ENCODE measurements around the gene ITSN2. TPM values are rescaled to one million over a fixed set of nuclear protein-coding genes. Genes with fewer than 3 reads are reported as not detected.

Gene ITSN2
- total RNA-seq, 1 experiment from 2014 or later, result 21.9 TPM

DNA sequence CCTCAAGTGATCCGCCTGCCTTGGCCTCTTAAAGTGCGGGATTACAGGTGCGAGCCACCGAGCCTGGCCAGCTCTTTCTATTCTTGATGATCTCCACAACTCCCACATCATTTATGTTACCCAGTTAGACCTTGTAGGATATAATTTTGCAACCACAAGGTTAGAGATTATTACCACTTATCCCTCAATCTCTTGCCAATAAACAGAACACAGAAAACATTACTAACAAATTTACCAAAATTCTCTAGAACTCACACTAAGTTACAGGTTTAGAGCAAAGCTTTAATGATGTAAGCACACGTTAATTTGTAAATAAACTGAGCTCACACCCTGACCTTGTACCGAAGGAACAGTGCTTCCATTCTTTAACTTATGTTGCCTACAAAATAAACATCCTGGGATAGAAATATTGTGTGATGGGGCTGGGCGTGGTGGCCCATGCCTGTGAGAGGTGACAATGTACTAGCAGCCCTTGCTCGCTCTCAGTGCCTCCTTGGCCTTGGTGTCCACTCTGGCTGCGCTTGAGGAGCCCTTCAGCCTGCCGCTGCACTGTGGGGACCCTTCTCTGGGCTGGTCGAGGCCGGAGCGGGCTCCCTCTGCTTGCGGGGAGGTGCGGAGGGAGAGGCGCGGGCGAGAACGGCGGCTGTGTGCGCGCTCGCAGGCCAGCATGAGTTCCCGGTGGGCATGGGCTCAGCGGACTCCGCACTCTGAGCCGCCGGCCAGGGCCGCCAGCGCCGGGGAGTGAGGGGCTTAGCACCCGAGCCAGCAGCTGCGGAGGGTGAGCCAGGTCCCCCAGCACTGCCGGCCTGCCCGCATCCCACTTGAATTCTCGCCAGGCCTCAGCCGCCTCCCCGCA, 42.1 kb upstream of the ITSN2 start:
- POLR2A ChIA-PET (ENCODE audit: unreplicated experiment), result interaction anchor here (0.6 kb wide), 1 partner anchor 391 kb away, joined by 3 read pairs; the partner anchor contains the start of gene CENPO
- DNase-seq (no peak), ATAC-seq (peak; percentile 46)
- Histone ChIP-seq H3K4me2 (ENCODE audit: low read length) (peak overlapping the region; percentile 70), H4K20me1 (ENCODE audit: low read length) (no peaks in the 10 kb centered on the region), H3K9me3 (ENCODE audit: low read length) (no peaks in the 10 kb centered on the region), H3K27me3 (ENCODE audit: low read length) (no peaks in the 10 kb centered on the region), H3K9me2 (replicated peaks; ENCODE audit: low read length) (no peaks in the 10 kb centered on the region), H3F3A (ENCODE audit: low read length, unreplicated experiment) (peaks cover 4% of the 10 kb centered on the region), H3K4me3 (ENCODE audit: low read length) (peak overlapping the region; percentile 40; the same call in 1 of the 2 replicates), H3K36me3 (ENCODE audit: low read depth, low read length) (no peaks in the 10 kb centered on the region), H3K79me2 (ENCODE audit: low read length) (no peaks in the 10 kb centered on the region), H3K9ac (ENCODE audit: low read length) (no peak overlapping the region), H2AFZ (ENCODE audit: low read length) (peak overlapping the region; percentile 61), H3K27ac (ENCODE audit: low read length) (no peak overlapping the region), H3K4me1 (ENCODE audit: insufficient read depth, low read length) (peaks cover 5% of the 10 kb centered on the region)
- CTCF ChIA-PET, result no interaction called here
- no TSS peak for BruUV-seq (replicated peaks)
- intact Hi-C loops (cut with micrococcal nuclease), result no loop called here
- TF ChIP-seq EZH2phosphoT487 (IDR thresholded peaks at IDR 0.05; ENCODE audit: borderline replicate concordance, low read length) (no peak), EZH2 (IDR thresholded peaks at IDR 0.05; ENCODE audit: low read length, unreplicated experiment) (no peak)
- TF ChIP-seq, protein P1, sequence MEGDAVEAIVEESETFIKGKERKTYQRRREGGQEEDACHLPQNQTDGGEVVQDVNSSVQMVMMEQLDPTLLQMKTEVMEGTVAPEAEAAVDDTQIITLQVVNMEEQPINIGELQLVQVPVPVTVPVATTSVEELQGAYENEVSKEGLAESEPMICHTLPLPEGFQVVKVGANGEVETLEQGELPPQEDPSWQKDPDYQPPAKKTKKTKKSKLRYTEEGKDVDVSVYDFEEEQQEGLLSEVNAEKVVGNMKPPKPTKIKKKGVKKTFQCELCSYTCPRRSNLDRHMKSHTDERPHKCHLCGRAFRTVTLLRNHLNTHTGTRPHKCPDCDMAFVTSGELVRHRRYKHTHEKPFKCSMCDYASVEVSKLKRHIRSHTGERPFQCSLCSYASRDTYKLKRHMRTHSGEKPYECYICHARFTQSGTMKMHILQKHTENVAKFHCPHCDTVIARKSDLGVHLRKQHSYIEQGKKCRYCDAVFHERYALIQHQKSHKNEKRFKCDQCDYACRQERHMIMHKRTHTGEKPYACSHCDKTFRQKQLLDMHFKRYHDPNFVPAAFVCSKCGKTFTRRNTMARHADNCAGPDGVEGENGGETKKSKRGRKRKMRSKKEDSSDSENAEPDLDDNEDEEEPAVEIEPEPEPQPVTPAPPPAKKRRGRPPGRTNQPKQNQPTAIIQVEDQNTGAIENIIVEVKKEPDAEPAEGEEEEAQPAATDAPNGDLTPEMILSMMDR (conservative IDR thresholded peaks at IDR 0.05; ENCODE audit: low read depth, low read length), result no peak

DNA sequence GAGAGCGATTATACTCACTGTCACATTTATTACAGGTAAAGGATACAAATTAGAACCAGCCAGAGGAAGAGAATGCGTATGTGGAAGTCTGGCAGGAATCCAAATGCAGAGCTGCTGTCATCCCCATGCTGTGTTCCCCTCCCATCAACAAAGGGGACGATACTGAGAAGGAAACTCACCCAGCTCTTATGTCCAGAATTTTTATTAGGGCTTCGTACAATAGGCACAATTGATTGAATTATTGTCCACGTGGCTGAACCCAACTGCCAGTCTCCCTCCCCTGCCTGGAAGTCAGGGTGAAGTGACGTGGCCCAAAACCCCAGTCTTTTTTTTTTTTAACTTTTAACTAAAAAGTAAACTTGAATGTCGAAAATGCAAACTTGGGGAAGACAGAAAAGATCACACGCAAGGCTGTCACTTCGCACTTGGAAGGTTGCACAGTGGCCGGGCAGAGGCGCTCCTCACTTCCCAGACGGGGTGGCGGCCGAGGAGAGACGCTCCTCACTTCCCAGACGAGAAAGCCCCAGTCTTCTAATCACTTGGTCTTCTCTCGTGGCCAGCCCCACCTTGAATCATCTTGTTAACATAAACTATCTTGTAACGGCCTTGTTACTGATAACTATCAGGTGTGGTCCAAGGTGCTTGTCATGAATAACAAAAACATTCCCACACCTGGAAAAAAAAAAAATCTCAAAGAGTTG, 40.0 kb upstream of the ITSN2 start:
- Histone ChIP-seq H3F3A (ENCODE audit: low read length, unreplicated experiment) (peaks cover 4% of the 10 kb centered on the region), H3K27ac (ENCODE audit: low read length) (no peak overlapping the region), H3K4me1 (ENCODE audit: insufficient read depth, low read length) (peaks cover 5% of the 10 kb centered on the region), H3K4me2 (ENCODE audit: low read length) (no peak overlapping the region), H3K36me3 (ENCODE audit: low read depth, low read length) (no peaks in the 10 kb centered on the region), H3K79me2 (ENCODE audit: low read length) (no peaks in the 10 kb centered on the region), H2AFZ (ENCODE audit: low read length) (no peak overlapping the region), H3K9me2 (replicated peaks; ENCODE audit: low read length) (no peaks in the 10 kb centered on the region), H3K4me3 (ENCODE audit: low read length) (no peak overlapping the region), H3K9ac (ENCODE audit: low read length) (no peak overlapping the region), H3K9me3 (ENCODE audit: low read length) (no peaks in the 10 kb centered on the region), H3K27me3 (ENCODE audit: low read length) (no peaks in the 10 kb centered on the region), H4K20me1 (ENCODE audit: low read length) (no peaks in the 10 kb centered on the region)
- intact Hi-C loops (cut with micrococcal nuclease), result no loop called here
- ChIA-PET POLR2A (ENCODE audit: unreplicated experiment) (no interaction called here), CTCF (no interaction called here)
- DNase-seq (no peak), ATAC-seq (no peak)
- BruUV-seq (replicated peaks), result no TSS peak
- TF ChIP-seq EZH2phosphoT487 (IDR thresholded peaks at IDR 0.05; ENCODE audit: borderline replicate concordance, low read length), result no peak
- TF ChIP-seq, protein P1 (conservative IDR thresholded peaks at IDR 0.05; ENCODE audit: low read depth, low read length), result no peak
- TF ChIP-seq EZH2 (IDR thresholded peaks at IDR 0.05; ENCODE audit: low read length, unreplicated experiment), result no peak
